Astrocyte (in vitro differentiated cells and primary cell): ENCODE data around the gene REEP1.

ENCODE experiments used
- CTCF ChIP-seq: IDR thresholded peaks from 2 replicates; pipeline ENCODE4 v1.5.1; 2011; ENCODE audit warnings: low read depth, mild to moderate bottlenecking, inconsistent platforms, low read length, moderate library complexity; ENCODE audit not compliant: insufficient read depth
- EZH2 ChIP-seq: IDR thresholded peaks from 2 replicates; pipeline ENCODE4 v1.6.1; 2012; ENCODE audit warnings: mild to moderate bottlenecking, low read length, inconsistent platforms; ENCODE audit not compliant: insufficient read depth

- TF ChIP-seq CTCF (no peak), EZH2 (no peak)
Measured at GRCh38 chr2:86295066-86295465, 42.4 kb downstream of the REEP1 start.
